GM10248 (cell line): Measurements from ENCODE around the gene COG4.

Experiments
- CTCF ChIA-PET: fragments of 300-600 bp; sonication (Branson Sonifier 250); formaldehyde crosslinking; extraction: SDS; loops from one replicate; lab custom pipeline; 2021; ENCODE audit warnings: antibody characterized with exemption; lab: Yijun Ruan, JAX
- POLR2A ChIA-PET: fragments of 350-650 bp; sonication (Branson Sonifier 250); formaldehyde crosslinking; extraction: SDS; loops from one replicate; lab custom pipeline; 2020; ENCODE audit warnings: antibody characterized with exemption; lab: Yijun Ruan, JAX
- DNase-seq: peaks from one replicate; pipeline ENCODE4 v3.0.0; 2012; ENCODE audit errors: extremely low spot score
- CTCF ChIP-seq: IDR thresholded peaks from 2 replicates; pipeline ENCODE4 v1.5.1; 2012; ENCODE audit warnings: mild to moderate bottlenecking, low read depth; ENCODE audit errors: extremely low read depth, missing control alignments, control extremely low read depth

The COG4 gene

GRCh38 chr16:70496513-70496912 lies 26.8 kb downstream of the COG4 start:
- CTCF ChIA-PET = interaction anchor here (0.7 to 3.4 kb wide), 10 partner anchors 12 to 156 kb away, joined by 3 to 14 read pairs (median 4); no protein-coding TSS in a partner anchor
- no peak for DNase-seq

GRCh38 chr16:70495425-70496182 lies 27.8 kb downstream of the COG4 start:
- CTCF ChIA-PET = interaction anchor here (1.0 to 3.4 kb wide), 2 partner anchors 12 to 157 kb away, joined by 3 to 14 read pairs; no protein-coding TSS in a partner anchor
- TF ChIP-seq CTCF = no peak
- POLR2A ChIA-PET = no interaction called here
- DNase-seq = no peak

More at GRCh38 chr16:70496513-70496912, 26.8 kb downstream of the COG4 start:
- POLR2A ChIA-PET = interaction anchor here (1.2 kb wide), 1 partner anchor 122 kb away, joined by 3 read pairs; no protein-coding TSS in a partner anchor
- no peak for TF ChIP-seq CTCF

GRCh38 chr16:70494777-70495176 lies 28.6 kb downstream of the COG4 start:
- no peak for DNase-seq
- ChIA-PET CTCF (interaction anchor here (3.4 kb wide), 1 partner anchor 11 kb away, joined by 14 read pairs; no protein-coding TSS in a partner anchor), POLR2A (no interaction called here)
- no peak for TF ChIP-seq CTCF

DNA sequence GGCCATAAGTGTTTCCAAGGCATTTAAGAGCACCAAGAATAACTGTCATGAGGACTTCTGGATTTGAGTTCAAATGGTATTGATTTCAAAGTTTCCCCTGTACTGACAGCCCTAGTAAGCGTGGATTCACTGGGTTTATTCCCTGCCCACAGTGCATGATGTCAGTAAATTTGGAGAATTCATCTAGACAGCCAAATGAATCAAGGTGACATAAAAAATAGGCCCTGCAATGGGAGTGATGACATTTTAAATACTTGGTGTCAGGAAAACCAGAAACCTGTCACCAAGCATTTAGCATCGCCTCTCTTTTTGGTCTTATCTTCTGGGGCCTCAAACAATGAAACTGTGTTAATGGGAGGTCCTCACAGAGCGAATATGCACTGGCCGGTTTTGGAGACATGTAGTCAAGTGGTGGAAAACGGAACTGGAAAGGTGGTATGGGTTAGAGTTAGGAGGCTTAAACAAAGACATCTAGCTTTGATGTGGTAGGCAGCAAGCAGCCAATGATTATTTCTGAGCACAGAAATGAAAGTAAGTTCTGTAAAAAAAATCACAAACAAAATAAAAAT lies 29.1 kb downstream of the COG4 start:
- no peak for TF ChIP-seq CTCF
- ChIA-PET POLR2A (no interaction called here), CTCF (interaction anchor here (3.4 kb wide), 1 partner anchor 10 kb away, joined by 14 read pairs; no protein-coding TSS in a partner anchor)
- no peak for DNase-seq

DNA sequence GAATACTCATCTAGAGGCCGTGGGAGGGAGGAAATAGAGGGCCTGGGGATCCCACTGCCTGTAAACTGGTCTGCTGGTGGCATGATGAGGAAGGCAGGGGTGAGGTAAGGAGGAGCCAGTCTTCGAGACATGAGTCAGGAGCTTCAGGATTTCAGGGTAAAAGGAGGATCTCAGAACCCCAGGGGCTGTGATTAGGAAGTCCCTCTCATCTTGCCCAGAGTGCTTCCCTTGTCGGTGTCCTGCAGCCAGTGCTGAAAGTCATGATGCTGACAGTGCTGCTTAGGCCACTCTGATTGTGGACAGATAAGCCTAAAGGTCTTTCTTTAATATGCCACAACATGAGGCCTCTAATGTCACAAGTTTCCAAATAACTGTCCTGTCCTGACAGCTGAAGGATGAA lies 29.6 kb downstream of the COG4 start:
- CTCF ChIA-PET = no interaction called here
- no peak for TF ChIP-seq CTCF
- DNase-seq = no peak
- POLR2A ChIA-PET = interaction anchor here (0.5 kb wide), 1 partner anchor 134 kb away, joined by 7 read pairs; no protein-coding TSS in a partner anchor

- ChIA-PET POLR2A (interaction anchor here (1.3 kb wide), 1 partner anchor 86 kb away, joined by 5 read pairs; no protein-coding TSS in a partner anchor), CTCF (interaction anchor here (1.0 kb wide), 2 partner anchors 20 to 248 kb away, joined by 3 to 5 read pairs; no protein-coding TSS in a partner anchor)
- TF ChIP-seq CTCF = no peak
- no peak for DNase-seq
Measured at GRCh38 chr16:70490261-70490660, 33.1 kb downstream of the COG4 start.
